ENCODE results near the gene SLC22A16.
"Not testable (repeated sequence)": the region's sequence is repeated elsewhere in the genome, so short reads cannot be mapped to it uniquely, and the experiment has no call there.

- not testable (repeated sequence) for TF ChIP-seq CTCF, POLR2A (IDR thresholded peaks at IDR 0.05)
These were observed 36.1 kb upstream of the SLC22A16 start for GRCh38 chr6:110512549-110512948.
